ENCODE data around the gene PHACTR2.
"Not testable (repeated sequence)": the region's sequence is repeated elsewhere in the genome, so short reads cannot be mapped to it uniquely, and the experiment has no call there.

PHACTR2 gene

GRCh38 chr6:143844006-143844405 lies 166.2 kb downstream of the PHACTR2 start:
- H2AFZ ChIP-seq (ENCODE audit: low read depth, low read length): peak overlapping the region; percentile 87; the same call in 1 of the 2 replicates
- no peaks in the 10 kb centered on the region for H3K9me3 ChIP-seq (ENCODE audit: insufficient read depth, low read length, severe bottlenecking)
- peak overlapping the region; percentile 73 for H3K4me2 ChIP-seq (ENCODE audit: insufficient read depth, low read length)
- TF ChIP-seq EZH2 (IDR thresholded peaks at IDR 0.05; ENCODE audit: borderline replicate concordance, low read depth, low read length, severe bottlenecking): no peak
- no peak for TF ChIP-seq CTCF (IDR thresholded peaks at IDR 0.05; ENCODE audit: borderline replicate concordance, extremely low read depth, low read length, poor library complexity, severe bottlenecking)
- DNase-seq: no peak
- peak overlapping the region; percentile 84 for H3K9ac ChIP-seq (ENCODE audit: low read depth, low read length)
- H4K20me1 ChIP-seq (ENCODE audit: insufficient read depth, low read length): 0 out of 2 replicates have a peak, but pooled peaks cover 9% of the 10 kb centered on the region
- H3K79me2 ChIP-seq (ENCODE audit: insufficient read depth, low read length): peaks cover 47% of the 10 kb centered on the region
- no peaks in the 10 kb centered on the region for H3K27me3 ChIP-seq (ENCODE audit: insufficient read depth, low read length, poor library complexity)
- peaks cover 49% of the 10 kb centered on the region for H3K36me3 ChIP-seq (ENCODE audit: insufficient read depth, low read length)
- H3K4me1 ChIP-seq (ENCODE audit: insufficient read depth, low read length): peaks cover 25% of the 10 kb centered on the region
- peak overlapping the region; percentile 44 to 82 for H3K4me3 ChIP-seq (ENCODE audit: low read depth in 1 of 2, low read length in 2 of 2)
- no peak for ATAC-seq (ENCODE audit: insufficient read depth, low read depth)
- H3K27ac ChIP-seq (ENCODE audit: low read length): peak overlapping the region; percentile 81

GRCh38 chr6:143845033-143845432 lies 167.3 kb downstream of the PHACTR2 start:
- Histone ChIP-seq H4K20me1 (ENCODE audit: insufficient read depth, low read length) (0 out of 2 replicates have a peak, but pooled peaks cover 9% of the 10 kb centered on the region), H3K79me2 (ENCODE audit: insufficient read depth, low read length) (peaks cover 51% of the 10 kb centered on the region), H2AFZ (ENCODE audit: low read depth, low read length) (no peak overlapping the region), H3K4me3 (ENCODE audit: low read depth in 1 of 2, low read length in 2 of 2) (no peak overlapping the region), H3K27me3 (ENCODE audit: insufficient read depth, low read length, poor library complexity) (no peaks in the 10 kb centered on the region), H3K4me2 (ENCODE audit: insufficient read depth, low read length) (peak overlapping the region; percentile 73; the same call in 1 of the 2 replicates), H3K27ac (ENCODE audit: low read length) (no peak overlapping the region), H3K4me1 (ENCODE audit: insufficient read depth, low read length) (peaks cover 25% of the 10 kb centered on the region), H3K36me3 (ENCODE audit: insufficient read depth, low read length) (peaks cover 59% of the 10 kb centered on the region), H3K9me3 (ENCODE audit: insufficient read depth, low read length, severe bottlenecking) (no peaks in the 10 kb centered on the region), H3K9ac (ENCODE audit: low read depth, low read length) (no peak overlapping the region)
- DNase-seq: no peak
- ATAC-seq (ENCODE audit: insufficient read depth, low read depth): no peak
- no peak for TF ChIP-seq EZH2 (IDR thresholded peaks at IDR 0.05; ENCODE audit: borderline replicate concordance, low read depth, low read length, severe bottlenecking)
- no peak for TF ChIP-seq CTCF (IDR thresholded peaks at IDR 0.05; ENCODE audit: borderline replicate concordance, extremely low read depth, low read length, poor library complexity, severe bottlenecking)

GRCh38 chr6:143851706-143852105 lies 173.9 kb downstream of the PHACTR2 start:
- peaks cover 79% of the 10 kb centered on the region for H3K36me3 ChIP-seq (ENCODE audit: insufficient read depth, low read length)
- not testable (repeated sequence) for DNase-seq; H3K4me2 ChIP-seq (ENCODE audit: insufficient read depth, low read length); H3K9ac ChIP-seq (ENCODE audit: low read depth, low read length); H3K27ac ChIP-seq (ENCODE audit: low read length); H3K4me1 ChIP-seq (ENCODE audit: insufficient read depth, low read length); H3K4me3 ChIP-seq (ENCODE audit: low read depth in 1 of 2, low read length in 2 of 2); H3K27me3 ChIP-seq (ENCODE audit: insufficient read depth, low read length, poor library complexity); H2AFZ ChIP-seq (ENCODE audit: low read depth, low read length); ATAC-seq (ENCODE audit: insufficient read depth, low read depth); H3K9me3 ChIP-seq (ENCODE audit: insufficient read depth, low read length, severe bottlenecking); H4K20me1 ChIP-seq (ENCODE audit: insufficient read depth, low read length)
- H3K79me2 ChIP-seq (ENCODE audit: insufficient read depth, low read length): peaks cover 47% of the 10 kb centered on the region

GRCh38 chr6:143855057-143855456 lies 177.3 kb downstream of the PHACTR2 start:
- peaks cover 31% of the 10 kb centered on the region for H3K79me2 ChIP-seq (ENCODE audit: insufficient read depth, low read length)

GRCh38 chr6:143856762-143857161 lies 179.0 kb downstream of the PHACTR2 start:
- not testable (repeated sequence) for H3K4me2 ChIP-seq (ENCODE audit: insufficient read depth, low read length); H3K9ac ChIP-seq (ENCODE audit: low read depth, low read length); H3K9me3 ChIP-seq (ENCODE audit: insufficient read depth, low read length, severe bottlenecking); H3K4me3 ChIP-seq (ENCODE audit: low read depth in 1 of 2, low read length in 2 of 2); H3K27me3 ChIP-seq (ENCODE audit: insufficient read depth, low read length, poor library complexity); ATAC-seq (ENCODE audit: insufficient read depth, low read depth); H3K27ac ChIP-seq (ENCODE audit: low read length); H2AFZ ChIP-seq (ENCODE audit: low read depth, low read length); H3K4me1 ChIP-seq (ENCODE audit: insufficient read depth, low read length); H4K20me1 ChIP-seq (ENCODE audit: insufficient read depth, low read length); DNase-seq
- Histone ChIP-seq H3K79me2 (ENCODE audit: insufficient read depth, low read length) (peaks cover 17% of the 10 kb centered on the region; the same call in 1 of the 2 replicates), H3K36me3 (ENCODE audit: insufficient read depth, low read length) (peaks cover 79% of the 10 kb centered on the region)

More at GRCh38 chr6:143855057-143855456, 177.3 kb downstream of the PHACTR2 start:
- H3K9ac ChIP-seq (ENCODE audit: low read depth, low read length); H3K4me2 ChIP-seq (ENCODE audit: insufficient read depth, low read length); H3K27me3 ChIP-seq (ENCODE audit: insufficient read depth, low read length, poor library complexity); H4K20me1 ChIP-seq (ENCODE audit: insufficient read depth, low read length); DNase-seq; H3K4me1 ChIP-seq (ENCODE audit: insufficient read depth, low read length); H3K4me3 ChIP-seq (ENCODE audit: low read depth in 1 of 2, low read length in 2 of 2); H2AFZ ChIP-seq (ENCODE audit: low read depth, low read length); H3K27ac ChIP-seq (ENCODE audit: low read length); H3K9me3 ChIP-seq (ENCODE audit: insufficient read depth, low read length, severe bottlenecking); ATAC-seq (ENCODE audit: insufficient read depth, low read depth): not testable (repeated sequence)
- H3K36me3 ChIP-seq (ENCODE audit: insufficient read depth, low read length): peaks cover 79% of the 10 kb centered on the region
